NCI-H1417 treated with DMSO at 0.1 percent for 48 hours (cell line): ENCODE data around the gene TAF4.
"Not testable (repeated sequence)": the region's sequence is repeated elsewhere in the genome, so short reads cannot be mapped to it uniquely, and the experiment has no call there.

Source experiments
- DNase-seq: peaks from one replicate; lab custom pipeline; 2025; lab: John Stamatoyannopoulos, UW

TAF4 gene

GRCh38 chr20:62065674-62066338 lies at the start of gene TAF4:
TSS of gene TAF4 (minus strand) at chr20:62065881. CDS start at chr20:62065810, 71 bp downstream.
- DNase-seq: peak; percentile 25

- DNase-seq: no peak
Measured at GRCh38 chr20:62114894-62115293, 49.2 kb upstream of the TAF4 start.

GRCh38 chr20:62112368-62112767 lies 46.7 kb upstream of the TAF4 start:
- no peak for DNase-seq

GRCh38 chr20:62111148-62111547 lies 45.5 kb upstream of the TAF4 start:
- DNase-seq: no peak

GRCh38 chr20:62105592-62105991 lies 39.9 kb upstream of the TAF4 start:
- no peak for DNase-seq

GRCh38 chr20:62104791-62105345 lies 39.2 kb upstream of the TAF4 start:
- no peak for DNase-seq

GRCh38 chr20:62104234-62104789 lies 38.6 kb upstream of the TAF4 start:
- no peak for DNase-seq

GRCh38 chr20:62103508-62104233 lies 38.0 kb upstream of the TAF4 start:
- no peak for DNase-seq

- DNase-seq: no peak
Measured at GRCh38 chr20:62101078-62101477, 35.4 kb upstream of the TAF4 start.

- DNase-seq: no peak
Measured at GRCh38 chr20:62097881-62098407, 32.3 kb upstream of the TAF4 start.

- DNase-seq: no peak
Measured at GRCh38 chr20:62096421-62097380, 31.0 kb upstream of the TAF4 start.

- DNase-seq: no peak
Measured at GRCh38 chr20:62089393-62089792, 23.7 kb upstream of the TAF4 start.

- DNase-seq: no peak
Measured at GRCh38 chr20:62088258-62089127, 22.8 kb upstream of the TAF4 start.

- DNase-seq: no peak
Measured at GRCh38 chr20:62087632-62088031, 22.0 kb upstream of the TAF4 start.

- no peak for DNase-seq
Measured at GRCh38 chr20:62087227-62087626, 21.5 kb upstream of the TAF4 start.

GRCh38 chr20:62085206-62085605 lies 19.5 kb upstream of the TAF4 start:
- DNase-seq: no peak

- DNase-seq: not testable (repeated sequence)
Measured at GRCh38 chr20:62084224-62084623, 18.5 kb upstream of the TAF4 start.

GRCh38 chr20:62083312-62083711 lies 17.6 kb upstream of the TAF4 start:
- no peak for DNase-seq

GRCh38 chr20:62080249-62080990 lies 14.7 kb upstream of the TAF4 start:
- DNase-seq: no peak

- no peak for DNase-seq
Measured at GRCh38 chr20:62079166-62079565, 13.5 kb upstream of the TAF4 start.
